Spinal cord (tissue), 10 donors: ENCODE results near the gene ZNF414. TPM values are rescaled to one million over a fixed set of nuclear protein-coding genes. Genes with fewer than 3 reads are reported as not detected.

Experiments
- DNase-seq, 6 donors: peaks; one replicate each; pipeline versions ENCODE4 v3.0.0 to v3.0.0-alpha.2; 2013 to 2015; ENCODE audit warnings: low spot score in 6 of 6, low read depth in 4 of 6
- H3K27ac ChIP-seq: one replicate; pipeline ENCODE4 v1.5.1; 2013; ENCODE audit warnings: low read depth, low read length, control low read depth
- H3K27me3 ChIP-seq: one replicate; pipeline ENCODE4 v1.6.1; 2013; ENCODE audit warnings: low read length; ENCODE audit not compliant: control insufficient read depth, insufficient read depth
- H3K36me3 ChIP-seq: one replicate; pipeline ENCODE4 v1.6.1; 2013; ENCODE audit warnings: low read length; ENCODE audit not compliant: control insufficient read depth, insufficient read depth
- H3K4me1 ChIP-seq: one replicate; pipeline ENCODE4 v1.6.1; 2013; ENCODE audit warnings: low read length; ENCODE audit not compliant: control insufficient read depth, insufficient read depth
- H3K4me3 ChIP-seq: one replicate; pipeline ENCODE4 v1.5.1; 2013; ENCODE audit warnings: low read depth, low read length, control low read depth
- H3K9me3 ChIP-seq: one replicate; pipeline ENCODE4 v1.6.1; 2013; ENCODE audit warnings: low read length; ENCODE audit not compliant: control insufficient read depth, insufficient read depth
- WGBS: methylation state at CpG from one replicate; pipeline ENCODE4 v1.1.5; 2013; ENCODE audit warnings: missing lambda C conversion rate; ENCODE audit not compliant: insufficient coverage; 5-methylcytosine and 5-hydroxymethylcytosine counted together
- polyA plus RNA-seq, 2 donors: library from polyadenylated mRNA; unstranded; fragments of 120-200 nt; gene quantifications; one replicate each; pipeline ENCODE4 v1.2.1, GENCODE V29; 2013; ENCODE audit not compliant: insufficient read length in 2 of 2
- total RNA-seq, 2 donors: library from RNA; depleted of rRNA in 1 of 2; stranded (reverse); fragments of 120-200 nt in 1 of 2; fragments of >200 nt in 1 of 2; gene quantifications; one replicate each; pipeline versions ENCODE4 v1.2.3 to v1.2.4, GENCODE V29; 2013 to 2014
- donor health status: healthy.

ZNF414 gene
- total and polyA plus RNA-seq, 4 donors, result 5.4 to 51.0 (median 21.1) TPM

GRCh38 chr19:8544168-8544567 is 30.2 kb upstream of the ZNF414 start:
- 94% methylated on average over 20 of the region's 20 CpGs for WGBS
- peaks cover 16% of the 10 kb centered on the region for H3K36me3 ChIP-seq
- no peaks in the 10 kb centered on the region for H3K4me1 ChIP-seq
- H3K27ac ChIP-seq, result no peak overlapping the region
- H3K4me3 ChIP-seq, result no peak overlapping the region
- no peaks in the 10 kb centered on the region for H3K9me3 ChIP-seq
- H3K27me3 ChIP-seq, result no peaks in the 10 kb centered on the region
- no peak for DNase-seq

DNA sequence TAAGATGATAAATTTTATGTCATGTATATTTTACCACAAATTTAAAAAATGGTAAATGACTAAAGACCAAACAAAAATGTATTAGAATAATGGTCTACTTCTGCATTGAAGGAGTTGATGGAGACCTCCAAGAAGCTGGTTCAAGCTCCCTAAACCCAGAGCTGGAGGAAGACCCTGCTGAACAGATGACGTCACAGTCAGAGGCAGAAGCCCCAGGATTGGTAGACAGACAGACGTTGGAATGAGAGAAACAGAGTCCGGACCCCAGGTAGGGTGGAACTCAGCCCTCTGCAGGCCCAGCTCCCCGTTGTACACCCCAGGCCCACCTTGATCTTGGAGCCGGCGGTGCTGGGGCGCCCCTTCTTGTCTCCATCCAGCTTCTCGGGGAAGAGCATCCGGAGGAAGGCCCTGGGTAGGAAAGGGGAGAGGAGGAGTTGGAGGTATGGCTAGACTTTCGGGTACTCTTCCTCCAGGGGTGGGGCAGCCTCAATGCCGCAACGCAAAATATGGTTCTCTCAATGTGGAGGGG is 25.7 kb upstream of the ZNF414 start:
- no peak for DNase-seq
- Histone ChIP-seq H3K4me3 (no peak overlapping the region), H3K27ac (no peak overlapping the region), H3K4me1 (no peaks in the 10 kb centered on the region), H3K9me3 (no peaks in the 10 kb centered on the region), H3K27me3 (no peaks in the 10 kb centered on the region), H3K36me3 (peaks cover 6% of the 10 kb centered on the region)
- 94% methylated on average over 12 of the region's 12 CpGs for WGBS

GRCh38 chr19:8537099-8537498 is 23.1 kb upstream of the ZNF414 start:
- WGBS, result no CpG with 5 or more reads among the region's 3 CpGs
- DNase-seq, result no peak

GRCh38 chr19:8536282-8536681 is 22.3 kb upstream of the ZNF414 start:
- no peaks in the 10 kb centered on the region for H3K27me3 ChIP-seq
- no peak for DNase-seq
- WGBS, result 80% methylated on average over 21 of the region's 22 CpGs
- H3K27ac ChIP-seq, result no peak overlapping the region
- no peaks in the 10 kb centered on the region for H3K9me3 ChIP-seq
- no peak overlapping the region for H3K4me3 ChIP-seq
- peaks cover 2% of the 10 kb centered on the region for H3K36me3 ChIP-seq
- no peaks in the 10 kb centered on the region for H3K4me1 ChIP-seq

More at GRCh38 chr19:8537099-8537498, 23.1 kb upstream of the ZNF414 start:
- Histone ChIP-seq H3K27ac (no peak overlapping the region), H3K36me3 (peaks cover 2% of the 10 kb centered on the region), H3K9me3 (no peaks in the 10 kb centered on the region), H3K27me3 (no peaks in the 10 kb centered on the region), H3K4me3 (no peak overlapping the region), H3K4me1 (no peaks in the 10 kb centered on the region)

DNA sequence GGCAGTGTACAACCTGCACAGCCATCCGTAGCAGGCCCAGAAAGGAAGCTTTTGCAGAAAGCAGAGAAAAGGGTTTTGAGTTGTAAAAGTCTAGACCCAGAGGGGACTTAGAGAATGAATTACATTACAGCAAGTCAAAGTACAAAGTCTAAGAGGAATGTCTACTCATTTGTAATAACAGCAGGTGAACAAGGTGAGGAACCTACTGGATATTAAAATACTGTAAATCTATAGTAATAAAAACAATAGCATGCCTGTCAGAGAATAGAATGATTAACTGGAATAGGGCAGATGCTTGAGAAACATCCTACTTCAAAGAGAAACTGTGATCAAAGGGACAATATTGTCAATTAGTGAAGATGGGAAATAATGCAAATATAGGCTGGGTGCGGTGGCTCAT is 18.3 kb upstream of the ZNF414 start:
- WGBS, result 67% methylated on average over 1 of the region's 2 CpGs
- DNase-seq, result no peak
- H3K36me3 ChIP-seq, result peaks cover 8% of the 10 kb centered on the region
- no peak overlapping the region for H3K4me3 ChIP-seq
- H3K27ac ChIP-seq, result no peak overlapping the region
- no peaks in the 10 kb centered on the region for H3K27me3 ChIP-seq
- no peaks in the 10 kb centered on the region for H3K9me3 ChIP-seq
- peaks cover 2% of the 10 kb centered on the region for H3K4me1 ChIP-seq

GRCh38 chr19:8531470-8531869 is 17.5 kb upstream of the ZNF414 start:
- 90% methylated on average over 2 of the region's 7 CpGs for WGBS
- DNase-seq, result no peak
- H3K27me3 ChIP-seq, result no peaks in the 10 kb centered on the region
- H3K9me3 ChIP-seq, result no peaks in the 10 kb centered on the region
- peaks cover 8% of the 10 kb centered on the region for H3K36me3 ChIP-seq
- no peak overlapping the region for H3K27ac ChIP-seq
- H3K4me3 ChIP-seq, result no peak overlapping the region
- H3K4me1 ChIP-seq, result peaks cover 9% of the 10 kb centered on the region

DNA sequence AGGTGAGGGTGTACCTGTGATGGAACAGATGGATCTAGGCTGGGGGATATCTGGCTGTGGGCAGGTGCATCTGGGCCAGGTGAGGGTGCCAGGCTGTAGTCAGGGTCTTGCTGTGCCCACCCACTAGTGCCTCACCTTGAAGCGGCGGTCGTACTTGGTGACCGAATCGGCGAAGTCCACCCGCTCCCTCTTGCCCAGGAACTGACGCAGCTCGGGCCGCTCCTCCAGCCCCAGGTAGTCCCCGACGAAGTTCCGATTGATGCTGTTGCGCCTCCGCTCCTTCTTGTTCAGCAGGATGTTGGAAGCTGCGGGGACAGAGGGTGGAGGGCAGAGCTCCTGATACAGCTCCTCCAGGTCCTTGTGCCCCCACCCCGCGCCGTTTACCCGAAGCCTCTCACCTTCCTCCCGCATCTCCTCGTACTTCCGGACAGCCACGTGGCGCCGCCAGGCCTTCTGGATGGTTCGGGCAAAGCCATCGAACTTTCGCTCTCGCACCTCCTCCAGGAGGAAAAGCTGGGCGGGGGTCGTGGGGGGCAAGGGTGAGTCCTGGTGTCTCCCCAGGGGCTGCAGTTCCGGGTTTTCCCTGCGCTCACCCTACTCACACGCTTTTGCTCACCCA is 16.2 kb upstream of the ZNF414 start:
- Histone ChIP-seq H3K27ac (no peak overlapping the region), H3K27me3 (no peaks in the 10 kb centered on the region), H3K9me3 (no peaks in the 10 kb centered on the region), H3K4me1 (peaks cover 15% of the 10 kb centered on the region), H3K36me3 (peaks cover 8% of the 10 kb centered on the region), H3K4me3 (no peak overlapping the region)
- DNase-seq, result no peak
- WGBS, result 90% methylated on average over 31 of the region's 35 CpGs

DNA sequence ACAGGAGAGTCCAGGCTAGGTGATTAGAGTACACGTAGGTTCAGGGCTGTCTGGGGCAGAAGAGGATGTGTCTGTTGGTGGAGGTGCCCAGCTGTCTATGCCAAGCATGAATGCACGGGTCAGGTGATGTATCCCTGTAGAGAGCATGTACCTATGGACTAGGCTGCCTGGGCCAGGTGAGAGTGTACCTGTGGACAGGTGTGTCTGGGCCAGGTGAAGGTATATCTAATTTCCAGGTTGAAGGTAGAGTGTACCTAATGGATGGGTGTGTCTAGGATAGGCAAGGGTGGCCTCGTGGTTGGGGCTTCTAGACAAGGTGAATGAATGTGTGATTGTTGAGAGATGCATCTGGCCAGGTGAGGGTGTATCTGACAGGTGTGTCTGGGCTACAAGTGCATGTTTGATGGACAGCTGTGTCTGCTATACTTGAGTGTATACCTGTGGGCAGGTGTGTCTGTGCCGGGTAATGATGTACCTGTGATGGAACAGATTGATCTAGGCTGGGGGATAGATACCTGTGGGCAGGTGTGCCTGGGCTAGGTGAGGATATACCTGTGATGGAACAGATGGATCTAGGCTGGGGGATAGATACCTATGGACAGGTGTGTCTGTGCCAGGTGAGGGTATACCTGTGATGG is 15.5 kb upstream of the ZNF414 start:
- H3K9me3 ChIP-seq, result no peaks in the 10 kb centered on the region
- WGBS, result 95% methylated on average over 4 of the region's 4 CpGs
- no peaks in the 10 kb centered on the region for H3K27me3 ChIP-seq
- peaks cover 20% of the 10 kb centered on the region for H3K4me1 ChIP-seq
- no peak overlapping the region for H3K27ac ChIP-seq
- peaks cover 8% of the 10 kb centered on the region for H3K36me3 ChIP-seq
- no peak for DNase-seq
- H3K4me3 ChIP-seq, result no peak overlapping the region

- H3K36me3 ChIP-seq, result peaks cover 8% of the 10 kb centered on the region
- no peak overlapping the region for H3K4me3 ChIP-seq
- 63% methylated on average over 3 of the region's 4 CpGs for WGBS
- H3K4me1 ChIP-seq, result peaks cover 20% of the 10 kb centered on the region
- no peak for DNase-seq
- no peaks in the 10 kb centered on the region for H3K27me3 ChIP-seq
- no peak overlapping the region for H3K27ac ChIP-seq
- no peaks in the 10 kb centered on the region for H3K9me3 ChIP-seq
Observed at GRCh38 chr19:8528500-8528899, 14.5 kb upstream of the ZNF414 start.
